Transverse colon (tissue), 4 donors: Measurements from ENCODE around the gene ALS2CL. TPM values are rescaled to one million over a fixed set of nuclear protein-coding genes. Genes with fewer than 3 reads are reported as not detected.

Source experiments
- DNase-seq: peaks from one replicate; pipeline ENCODE4 v3.0.0-alpha.2; 2019
- H3K27ac ChIP-seq, 4 donors: fragments of 200-600 bp; sonication (generic); 2 replicates each; pipeline ENCODE4 v1.5.1; 2016 to 2018; ENCODE audit warnings: inconsistent platforms in 4 of 4
- H3K27me3 ChIP-seq: fragments of 200-600 bp; sonication (generic); 2 replicates; pipeline ENCODE4 v1.5.1; 2017; ENCODE audit warnings: inconsistent platforms
- H3K36me3 ChIP-seq, 4 donors: fragments of 200-600 bp; sonication (generic); 2 replicates each; pipeline ENCODE4 v1.5.1; 2017 to 2019; ENCODE audit warnings: inconsistent platforms in 4 of 4
- H3K4me1 ChIP-seq, 4 donors: fragments of 200-600 bp; sonication (generic); 2 replicates each; pipeline ENCODE4 v1.5.1; 2017 to 2020; ENCODE audit warnings: inconsistent platforms in 4 of 4
- H3K4me3 ChIP-seq, 4 donors: fragments of 200-600 bp; sonication (generic); 1 replicate in 1 of 4; 2 replicates in 3 of 4; pipeline versions ENCODE4 v1.5.1 to v1.6.1; 2017 to 2019; ENCODE audit warnings: inconsistent platforms in 4 of 4
- H3K9me3 ChIP-seq, 2 donors: fragments of 200-600 bp; sonication (generic); 2 replicates each; pipeline ENCODE4 v1.5.1; 2017 to 2019; ENCODE audit warnings: inconsistent platforms in 2 of 2
- CTCF ChIP-seq, 5 experiments: fragments of 200-600 bp in 3 of 5; fragments of 450-650 bp in 2 of 5; sonication (generic) in 3 of 5; IDR thresholded peaks; 1 replicate in 2 of 5; 2 replicates in 3 of 5; pipeline ENCODE4 v1.5.1; 2016 to 2017; ENCODE audit warnings: antibody characterized with exemption in 5 of 5, inconsistent platforms in 3 of 5, mild to moderate bottlenecking in 2 of 5, moderate library complexity in 1 of 5
- EP300 ChIP-seq: sonication (generic); formaldehyde crosslinking; IDR thresholded peaks from one replicate; pipeline ENCODE4 v1.6.1; 2017; ENCODE audit warnings: antibody characterized with exemption, low read depth
- POLR2A ChIP-seq: fragments of 450-650 bp; IDR thresholded peaks from one replicate; pipeline ENCODE4 v1.6.1; 2016; ENCODE audit warnings: antibody characterized with exemption, mild to moderate bottlenecking, moderate library complexity
- POLR2AphosphoS5 ChIP-seq, 3 donors: sonication (generic); formaldehyde crosslinking; IDR thresholded peaks; one replicate each; pipeline ENCODE4 v1.6.1; 2016; ENCODE audit warnings: antibody characterized with exemption in 3 of 3
- WGBS, 2 donors: methylation state at CpG; one replicate each; pipeline ENCODE4 v1.1.5; 2018; ENCODE audit warnings: low coverage in 1 of 2; 5-methylcytosine and 5-hydroxymethylcytosine counted together
- in situ Hi-C, 4 donors: fragments of 200-750 bp; cut with MboI; loops; one replicate each; pipeline versions ENCODE4 v1.15.0 to v1.15.1; 2017; ENCODE audit warnings: low sequenced_read_pairs in 3 of 4, low pct_ligation_motif_present in 1 of 4, low pct_unique_long_range_greater_than_20kb in 1 of 4
- intact Hi-C: fragments of 100-400 bp; cut with DNase I; formaldehyde crosslinking; loops from one replicate; pipeline ENCODE4 v1.15.1; 2023; ENCODE audit warnings: low total_unique reads
- small RNA-seq, 4 donors: library from RNA; depleted of rRNA; stranded (forward); fragments of <200 nt; gene quantifications; one replicate each; pipeline ENCODE3, GENCODE V24; 2016
- total RNA-seq, 4 donors: library from RNA; depleted of rRNA; stranded (reverse); fragments of >200 nt; gene quantifications; one replicate each; pipeline ENCODE4 v1.1.0, GENCODE V29; 2016

The ALS2CL gene
- total RNA-seq, 4 donors from 2014 or later = 67.5 to 212 (median 116) TPM

GRCh38 chr3:46624975-46625490, 68.4 kb downstream of the ALS2CL start:
- TF ChIP-seq POLR2A (no peak), POLR2AphosphoS5 (IDR thresholded peaks at IDR 0.05) (no peak)
- Histone ChIP-seq H3K27me3 (peaks cover 3% of the 10 kb centered on the region), H3K27ac (no peak overlapping the region), H3K4me1 (peaks cover 7 to 46% (median 18%) of the 10 kb centered on the region in 4 donors), H3K36me3 (no peaks in the 10 kb centered on the region), H3K9me3 (no peaks in the 10 kb centered on the region), H3K4me3 (no peak overlapping the region)
- intact Hi-C loops = no loop called here
- DNase-seq = no peak
- WGBS, 2 donors = 69 to 85% methylated on average over 3 of the region's 3 CpGs
- in situ Hi-C loops = loop anchor here in 1 of 4 donors (5.0 kb wide), 1 partner anchor 138 kb away; no protein-coding TSS in a partner anchor

GRCh38 chr3:46624533-46624932, 68.9 kb downstream of the ALS2CL start:
- intact Hi-C loops (no loop called here), in situ Hi-C loops (no loop called here)
- TF ChIP-seq POLR2A (no peak), CTCF (IDR thresholded peaks at IDR 0.05) (no peak), POLR2AphosphoS5 (IDR thresholded peaks at IDR 0.05) (no peak), EP300 (no peak)
- 31 to 70% methylated on average over 2 of the region's 2 CpGs for WGBS, 2 donors
- Histone ChIP-seq H3K4me1 (peaks cover 7 to 41% (median 14%) of the 10 kb centered on the region in 4 donors), H3K9me3 (no peaks in the 10 kb centered on the region), H3K4me3 (no peak overlapping the region), H3K27me3 (peaks cover 3% of the 10 kb centered on the region), H3K27ac (no peak overlapping the region), H3K36me3 (no peaks in the 10 kb centered on the region)
- no peak for DNase-seq

GRCh38 chr3:46619845-46620778, 73.4 kb downstream of the ALS2CL start:
- H3K9me3 ChIP-seq = no peaks in the 10 kb centered on the region
- H3K4me3 ChIP-seq = no peak overlapping the region
- intact Hi-C loops = no loop called here
- H3K4me1 ChIP-seq = peaks cover 0 to 3% (median 0%) of the 10 kb centered on the region in 4 donors
- peaks cover 3% of the 10 kb centered on the region for H3K27me3 ChIP-seq
- TF ChIP-seq POLR2AphosphoS5 (IDR thresholded peaks at IDR 0.05) = no peak
- no peak for TF ChIP-seq EP300
- no peak for TF ChIP-seq CTCF (IDR thresholded peaks at IDR 0.05)
- TF ChIP-seq POLR2A = no peak
- H3K36me3 ChIP-seq = no peaks in the 10 kb centered on the region
- no peak overlapping the region for H3K27ac ChIP-seq
- in situ Hi-C loops = no loop called here
- DNase-seq = no peak
- 75 to 77% methylated on average over 7 to 8 of the region's 8 CpGs for WGBS, 2 donors

Small RNA genes within 50 kb of the gene (small RNA-seq; reads per million reads assigned to genes)
- 0 reads per million in 4 donors for gene RF00591

Other genes starting within 250 kb of the ALS2CL start
- gene LTF, start 228.8 kb downstream of the ALS2CL start, total RNA-seq = 1 to 10 TPM in 1 of 4 donors, under 1 TPM in 1, not detected in 2; 0.14 to 3.3 TPM
- not detected for gene RTP3, start 195.7 kb downstream of the ALS2CL start, total RNA-seq
- gene LRRC2, start 127.4 kb downstream of the ALS2CL start, total RNA-seq = 1 to 10 TPM in 2 of 4 donors, under 1 TPM in 1, not detected in 1; 1.00 to 2.0 (median 1.6) TPM
- not detected for gene FAM240A, start 81.2 kb downstream of the ALS2CL start, total RNA-seq
- not detected for gene TMIE, start 7.7 kb upstream of the ALS2CL start, total RNA-seq
- gene PRSS50, start 24.2 kb upstream of the ALS2CL start, total RNA-seq = under 1 TPM in 1 of 4 donors, not detected in 3; 0.14 TPM
- gene MYL3, start 169.8 kb upstream of the ALS2CL start, total RNA-seq = 10 to 100 TPM in 1 of 4 donors, 1 to 10 TPM in 1, under 1 TPM in 1, not detected in 1; 0.82 to 16.1 (median 1.4) TPM
- 1 to 10 TPM in 2 of 4 donors, under 1 TPM in 1, not detected in 1; 0.60 to 2.5 (median 1.4) TPM for gene PTH1R, start 184.0 kb upstream of the ALS2CL start, total RNA-seq